GM21515 (cell line): ENCODE data around the gene ATP2A3.
A peak's percentile ranks its signal among the peaks of the same experiment; 100 is the strongest.

Experiments used
- ATAC-seq: cut with Tn5 transposase; IDR thresholded peaks from one replicate; pipeline ENCODE4 v1.9.1; 2021; ENCODE audit not compliant: unreplicated experiment

The ATP2A3 gene

DNA sequence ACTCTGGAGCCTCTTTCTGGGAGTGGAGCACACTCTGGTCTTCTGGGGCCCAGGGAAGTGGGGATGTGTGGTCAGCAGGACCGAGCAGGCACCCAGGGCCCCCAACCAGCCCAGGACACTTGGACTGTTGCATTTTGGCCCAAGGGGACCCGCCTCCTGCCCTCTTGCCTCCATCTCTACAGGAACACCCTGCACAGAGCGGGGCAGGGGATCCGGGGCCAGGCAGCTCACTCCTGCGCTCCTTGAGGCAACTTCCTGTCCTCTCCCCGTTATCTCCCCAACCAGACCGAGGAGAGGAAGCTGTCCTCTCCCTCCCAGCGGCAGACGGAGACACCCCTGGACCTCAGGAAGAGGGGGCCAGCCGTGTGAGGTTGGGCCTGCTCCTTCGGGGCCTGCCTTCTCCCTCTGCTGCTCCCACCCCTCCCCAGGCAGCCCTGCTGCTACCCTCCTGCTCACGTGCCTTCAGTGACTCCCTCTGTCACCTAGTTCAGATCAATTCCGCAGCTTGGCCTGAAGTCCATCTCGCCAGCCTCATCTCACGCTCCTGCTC is 10.0 kb upstream of the ATP2A3 start:
- no peak for ATAC-seq

DNA sequence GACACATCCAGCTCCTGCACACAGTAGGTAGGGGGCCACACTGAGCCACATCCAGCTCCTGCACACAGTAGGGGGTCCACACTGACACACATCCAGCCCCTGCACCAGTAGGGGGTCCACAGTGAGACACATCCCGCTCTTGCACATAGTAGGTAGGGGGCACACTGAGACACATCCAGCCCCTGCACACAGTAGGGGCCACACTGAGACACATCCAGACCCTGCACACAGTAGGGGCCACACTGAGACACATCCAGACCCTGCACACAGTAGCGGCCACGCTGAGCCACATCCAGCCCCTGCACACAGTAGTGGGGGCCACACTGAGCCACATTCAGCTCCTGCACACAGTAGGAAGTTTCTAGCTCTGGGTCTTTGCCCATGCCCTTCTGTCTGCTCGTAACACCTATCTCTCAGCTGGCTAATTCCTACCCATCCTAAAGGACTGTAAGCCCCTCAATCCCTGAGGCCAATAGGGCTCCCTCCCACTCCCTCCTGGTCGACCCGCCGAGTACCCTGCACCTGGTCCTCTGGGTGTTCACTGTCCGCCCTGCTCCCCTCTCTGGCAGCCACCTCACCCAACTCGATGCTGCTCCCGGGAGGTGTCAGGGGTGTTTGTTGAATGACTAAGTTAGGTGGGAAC is 9.4 kb upstream of the ATP2A3 start:
- no peak for ATAC-seq

DNA sequence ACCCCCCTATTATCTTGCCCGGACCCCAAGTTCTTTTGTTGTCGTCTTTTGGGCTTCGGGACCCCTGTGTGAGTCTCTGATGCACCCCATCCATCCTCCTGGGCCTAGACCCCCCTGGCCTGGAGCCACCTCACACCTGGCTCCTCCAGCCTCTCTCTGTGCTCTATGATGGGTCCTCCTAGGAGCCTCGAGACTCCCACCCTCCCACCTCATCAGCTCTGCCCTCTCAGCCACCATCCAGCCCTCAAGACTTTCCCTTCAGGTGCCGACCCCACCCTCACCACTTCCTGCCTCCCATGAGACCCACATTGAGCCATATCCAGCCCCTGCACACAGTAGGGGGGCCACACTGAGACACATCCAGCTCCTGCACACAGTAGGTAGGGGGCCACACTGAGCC is 8.7 kb upstream of the ATP2A3 start:
- no peak for ATAC-seq

DNA sequence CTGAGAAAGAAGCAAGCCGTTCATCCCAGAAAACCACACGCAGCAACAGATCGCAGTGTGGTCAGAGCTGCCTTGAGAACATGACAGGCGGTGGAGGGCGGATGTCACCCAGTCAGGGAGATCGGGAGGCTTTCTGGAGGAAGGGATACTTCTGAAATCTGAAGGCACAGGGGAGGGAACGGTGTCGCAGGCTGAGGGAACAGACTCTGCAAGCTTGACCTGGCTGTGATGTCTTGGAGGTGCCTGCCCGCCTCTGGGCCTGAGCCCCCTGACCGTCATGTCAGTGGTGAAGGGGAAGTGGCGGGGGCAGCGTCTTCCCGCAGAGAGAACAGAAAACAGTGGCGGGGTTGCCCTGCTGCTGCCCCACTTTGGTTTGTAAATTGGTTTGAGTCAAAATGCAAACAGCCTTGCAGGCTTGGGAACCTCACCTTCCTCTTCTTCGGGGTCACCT is 8.1 kb upstream of the ATP2A3 start:
- ATAC-seq = no peak

DNA sequence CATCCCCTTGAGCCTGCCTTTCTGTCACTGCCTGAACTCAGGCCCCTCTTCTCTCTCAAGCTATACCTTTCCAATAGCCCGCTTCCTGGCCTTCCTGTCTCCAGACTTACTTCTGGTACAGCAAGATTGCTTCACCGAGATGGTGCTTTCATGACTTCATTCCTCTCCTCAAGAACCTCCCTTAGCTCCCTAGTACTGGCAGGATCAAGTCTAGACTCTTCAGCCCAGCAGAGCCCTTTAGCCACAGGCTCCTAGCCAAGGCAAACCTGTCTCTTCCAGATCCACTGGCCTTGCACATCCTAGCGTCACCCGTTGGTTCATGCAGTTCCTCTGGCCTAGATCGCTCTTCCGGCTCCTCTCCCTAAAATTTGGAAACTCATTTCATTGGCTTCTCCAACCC is 6.4 kb upstream of the ATP2A3 start:
- no peak for ATAC-seq

DNA sequence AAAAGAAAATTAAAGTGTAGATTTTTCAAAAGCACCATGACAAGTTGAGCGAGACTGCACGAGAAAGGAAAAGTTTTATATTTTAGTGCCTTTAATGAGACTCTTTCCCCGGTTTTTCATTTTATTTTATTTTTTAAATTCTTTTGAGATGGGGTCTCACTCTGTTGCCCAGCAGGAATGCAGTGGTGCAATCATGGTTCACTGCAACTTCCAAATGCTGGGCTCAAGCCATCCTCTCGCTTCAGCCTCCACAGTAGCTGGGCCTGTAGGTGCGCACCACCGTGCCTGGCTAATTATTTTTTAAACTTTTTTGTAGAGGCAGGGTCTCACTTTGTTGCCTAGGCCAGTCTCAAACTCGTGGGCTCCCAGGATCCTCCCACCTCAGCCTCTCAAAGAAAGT is 5.7 kb upstream of the ATP2A3 start:
- ATAC-seq = no peak

DNA sequence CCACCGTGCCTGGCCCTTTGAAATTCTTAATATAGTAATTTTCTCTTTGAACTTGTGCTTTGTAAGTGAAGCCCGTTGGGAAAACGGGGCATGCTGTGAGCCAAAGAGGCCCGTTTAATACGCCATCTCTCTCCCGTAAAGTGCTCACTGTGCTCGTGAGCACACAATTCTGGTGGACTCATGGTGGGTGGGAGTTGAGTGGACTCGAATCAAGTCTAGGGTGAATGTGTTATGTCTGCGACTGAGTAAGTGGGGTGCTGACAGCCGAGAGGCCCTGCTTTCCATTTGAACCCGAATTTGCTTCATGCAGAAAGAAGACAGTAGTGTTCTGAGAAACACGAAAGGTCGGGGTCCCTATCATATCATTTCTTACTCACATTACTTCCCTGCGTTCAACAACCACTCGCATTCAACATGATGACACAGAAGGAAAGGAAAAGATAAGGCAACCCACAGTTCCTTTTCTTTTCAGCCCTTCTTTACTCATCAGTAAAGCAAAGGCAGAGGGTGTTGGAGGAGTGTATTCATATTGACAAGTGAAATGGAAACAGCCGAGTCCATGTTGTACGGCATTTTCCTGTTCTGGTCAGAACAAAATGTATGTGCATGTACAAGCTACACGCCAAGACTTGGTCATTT is 4.8 kb upstream of the ATP2A3 start:
- no peak for ATAC-seq

DNA sequence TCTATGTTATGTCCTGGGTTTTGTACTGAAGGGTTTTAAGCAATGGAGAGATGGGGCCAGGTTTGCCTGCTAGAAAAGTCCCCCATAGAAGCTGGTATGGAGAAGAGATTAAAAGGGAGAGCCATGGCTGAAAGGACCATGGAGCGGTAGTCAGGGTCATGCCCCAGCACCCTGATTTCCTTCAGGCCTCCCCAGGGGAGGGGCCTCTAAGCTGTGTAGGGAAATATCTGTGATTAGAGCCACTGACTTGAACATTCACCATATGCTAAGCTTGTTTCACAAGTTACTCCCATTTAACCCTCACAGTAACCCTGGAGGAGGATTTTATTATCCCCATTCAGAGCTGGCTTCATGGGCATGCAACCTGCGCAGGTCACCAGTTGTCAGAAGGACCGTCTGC is 3.8 kb upstream of the ATP2A3 start:
- no peak for ATAC-seq

DNA sequence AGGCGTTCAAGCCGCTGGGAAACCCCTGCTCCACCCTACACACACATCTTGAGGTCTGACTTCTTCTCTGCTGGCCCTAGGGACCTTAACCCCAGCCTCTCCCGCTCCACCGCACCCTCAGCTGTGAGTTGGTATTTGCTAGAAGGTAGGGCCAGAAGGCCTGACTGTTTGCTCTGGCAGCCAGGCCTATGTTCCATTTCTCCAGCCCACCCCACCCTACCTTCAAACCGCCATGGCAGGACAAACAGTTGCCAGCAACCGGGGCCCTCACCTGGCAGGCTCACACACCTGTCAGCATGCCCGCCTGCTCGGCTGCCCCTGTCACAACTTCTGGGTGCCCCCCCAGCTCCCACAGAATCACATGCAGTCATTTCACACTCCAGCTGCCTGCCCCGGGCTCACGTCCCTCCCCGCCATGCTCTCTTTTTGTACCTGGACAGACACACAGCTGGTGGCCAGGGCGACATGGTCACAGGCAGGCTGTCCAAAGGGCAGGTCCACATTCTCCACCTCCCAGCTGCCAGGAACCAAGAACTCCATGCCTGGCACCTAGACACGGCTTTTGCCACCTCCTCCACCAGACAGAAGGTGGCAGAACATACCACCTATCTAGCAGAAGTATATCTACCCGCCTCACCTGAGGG is 2.6 kb upstream of the ATP2A3 start:
- ATAC-seq = no peak

DNA sequence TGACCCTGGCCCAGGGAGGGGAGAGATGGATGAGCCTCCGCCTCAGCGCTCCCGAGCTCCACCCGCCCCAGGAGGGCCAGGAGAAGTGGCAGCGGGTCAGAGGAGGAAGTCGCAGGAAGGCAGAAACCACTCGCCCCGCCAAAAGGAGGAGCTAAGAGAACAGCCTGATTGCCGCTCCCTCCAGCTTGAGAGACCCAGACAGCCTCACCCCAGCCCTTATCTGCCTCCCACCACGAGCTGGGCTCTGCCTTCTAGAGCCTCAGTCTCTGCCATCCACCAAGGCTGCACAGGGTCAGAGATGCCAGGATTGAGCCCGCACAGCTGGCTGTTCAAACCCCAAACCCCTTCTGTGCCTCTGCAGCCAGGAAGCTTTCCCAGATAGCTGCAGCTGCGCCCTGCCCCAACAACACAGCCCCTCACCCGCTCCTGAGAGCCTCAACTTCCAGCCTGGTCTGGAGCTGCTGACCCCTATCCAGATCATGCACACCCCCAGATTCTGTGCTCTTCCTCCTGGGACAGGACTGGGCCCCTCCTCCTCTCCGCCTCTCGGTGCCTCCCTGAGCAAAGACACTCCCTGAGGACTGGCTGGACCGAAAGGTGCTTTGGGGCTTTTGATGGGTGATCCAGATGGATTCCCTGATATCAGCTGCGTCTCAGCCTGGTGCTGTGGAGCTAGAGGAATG is 1.0 kb upstream of the ATP2A3 start:
- no peak for ATAC-seq

DNA sequence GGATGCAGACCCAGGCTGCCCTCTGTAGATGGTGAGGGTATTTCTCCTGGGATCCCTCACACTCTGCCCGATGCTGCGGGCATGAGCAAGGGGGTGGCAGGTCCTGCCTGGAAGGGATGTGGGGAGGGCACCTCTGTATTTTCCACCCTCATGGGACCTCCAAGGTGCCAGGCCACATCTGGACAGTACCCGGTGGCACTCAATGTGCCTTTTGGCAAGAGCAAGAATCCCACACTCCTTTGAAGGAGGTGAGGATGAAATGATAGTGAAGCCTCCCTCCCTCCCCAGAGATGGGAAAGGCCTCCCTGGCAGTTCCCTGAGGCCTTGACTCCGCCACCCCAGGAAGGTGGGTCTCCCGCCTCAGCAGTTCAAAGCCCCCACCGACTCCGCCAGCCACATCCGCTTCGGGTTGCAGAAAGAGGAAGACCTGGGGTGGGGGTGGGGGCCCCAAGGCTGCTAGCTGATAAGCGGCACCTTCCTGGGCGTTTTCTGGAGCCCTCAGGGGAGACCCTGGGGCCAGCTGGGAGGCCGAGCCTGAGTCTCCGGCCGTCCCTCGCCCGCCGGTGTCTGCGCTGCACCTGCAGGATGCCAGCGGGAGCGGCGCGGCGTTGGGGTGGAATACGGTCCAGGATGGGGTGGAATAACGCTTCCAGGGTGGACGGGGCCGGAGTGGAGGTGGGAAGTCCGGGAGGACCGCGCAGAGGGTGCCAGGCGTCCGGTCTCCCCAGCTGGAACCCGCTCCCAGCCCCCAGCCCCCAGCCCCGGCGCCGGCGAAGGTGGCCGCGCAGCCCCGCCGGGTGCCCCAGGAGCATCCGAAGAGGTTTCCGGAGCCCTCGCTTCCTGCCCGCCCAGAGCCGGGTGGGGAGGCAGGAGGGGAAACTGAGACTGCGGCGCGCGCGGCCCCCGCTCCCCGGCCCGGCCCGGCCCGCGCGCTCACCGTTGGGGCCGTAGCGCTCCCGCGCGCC is 718 bp downstream of the ATP2A3 start:
- ATAC-seq = peak; percentile 12

DNA sequence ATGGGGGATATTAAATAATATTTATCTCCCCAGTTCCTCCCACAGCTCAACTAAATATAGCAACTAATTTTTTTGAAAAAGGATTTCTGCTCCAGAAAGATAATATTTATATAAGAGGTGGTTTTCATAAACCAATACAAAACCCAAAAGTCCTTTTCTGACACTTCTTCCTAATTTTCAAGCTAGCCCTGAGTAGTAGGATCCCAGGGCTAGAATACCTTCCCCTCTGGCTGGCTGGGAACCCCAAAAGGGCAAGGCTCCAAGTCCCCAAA is 1.3 kb downstream of the ATP2A3 start:
- ATAC-seq = no peak

DNA sequence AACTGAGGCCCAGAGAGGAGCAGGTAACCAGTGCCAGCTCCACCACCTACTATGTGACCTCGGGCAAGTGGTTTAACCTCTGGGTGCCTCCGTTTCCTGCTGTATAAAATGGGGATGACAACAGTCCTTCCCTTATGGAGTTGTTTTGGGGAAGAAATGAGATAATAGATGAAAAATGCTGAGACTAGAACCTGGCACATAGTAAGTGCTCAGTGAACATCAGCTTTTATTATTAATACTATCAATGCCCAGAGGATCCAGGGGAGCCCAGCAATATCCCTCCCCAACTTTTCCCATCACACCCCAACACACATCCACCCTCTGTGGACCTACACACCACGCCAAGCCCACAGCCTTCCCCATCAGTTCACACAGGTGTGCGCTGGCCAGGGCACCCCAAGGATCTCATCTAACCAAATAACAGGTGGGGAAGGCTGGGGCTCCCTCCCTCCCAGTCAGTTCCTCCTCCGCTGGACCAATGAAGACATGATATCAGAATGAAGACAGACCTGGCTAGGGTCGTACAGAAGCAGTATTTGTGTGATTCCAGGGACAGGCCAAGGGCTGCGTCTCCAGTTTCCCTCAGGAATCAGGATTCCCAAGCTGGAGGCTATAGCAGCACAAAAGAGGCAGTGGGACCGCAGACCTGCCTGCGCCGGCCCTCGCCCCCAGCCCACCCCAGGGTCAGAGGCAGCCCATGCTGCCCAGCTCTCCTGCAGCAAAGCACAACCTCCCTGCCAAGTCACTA is 1.8 kb downstream of the ATP2A3 start:
- ATAC-seq = no peak

DNA sequence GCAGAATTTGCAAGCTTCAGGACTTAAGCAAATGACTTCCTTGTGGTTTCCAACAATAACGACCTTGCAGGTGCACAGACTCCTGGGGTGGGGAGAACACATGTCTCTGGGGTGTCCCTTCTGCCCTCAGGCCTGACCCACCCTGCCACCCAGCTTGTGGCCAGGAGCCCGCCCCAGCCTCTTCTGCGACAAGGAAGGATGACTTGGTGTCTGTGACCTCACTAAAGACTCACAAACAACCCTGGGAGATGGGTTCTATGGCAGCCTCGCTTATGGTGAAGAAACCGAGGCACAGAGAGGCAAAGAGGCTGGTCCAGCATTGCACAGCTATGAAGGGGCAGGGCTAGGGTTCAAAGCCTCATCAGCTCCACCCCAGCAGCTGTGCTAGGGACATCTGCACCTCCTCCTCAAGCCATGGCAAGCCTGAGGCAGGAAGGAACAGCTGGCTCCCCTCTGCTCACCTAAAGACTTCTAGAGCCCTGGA is 2.6 kb downstream of the ATP2A3 start:
- no peak for ATAC-seq

DNA sequence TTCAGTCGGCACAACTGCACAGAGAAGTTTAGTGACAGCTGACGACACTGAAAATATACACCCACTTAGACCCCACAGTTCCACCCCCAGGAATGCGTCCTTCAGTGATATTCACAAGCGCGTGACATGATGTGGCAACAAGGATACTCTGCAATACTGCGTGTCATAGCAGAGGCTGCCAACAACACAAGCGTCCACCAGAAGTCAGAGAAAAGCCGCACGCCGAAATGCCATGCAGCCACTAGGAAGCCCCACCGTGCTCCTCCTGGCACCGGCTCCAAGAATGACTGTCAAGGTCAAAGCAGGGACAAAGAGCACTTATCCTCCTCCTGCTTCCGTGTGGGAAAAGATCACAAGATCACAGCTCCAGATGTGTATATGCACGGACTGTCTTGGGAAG is 3.5 kb downstream of the ATP2A3 start:
- no peak for ATAC-seq

DNA sequence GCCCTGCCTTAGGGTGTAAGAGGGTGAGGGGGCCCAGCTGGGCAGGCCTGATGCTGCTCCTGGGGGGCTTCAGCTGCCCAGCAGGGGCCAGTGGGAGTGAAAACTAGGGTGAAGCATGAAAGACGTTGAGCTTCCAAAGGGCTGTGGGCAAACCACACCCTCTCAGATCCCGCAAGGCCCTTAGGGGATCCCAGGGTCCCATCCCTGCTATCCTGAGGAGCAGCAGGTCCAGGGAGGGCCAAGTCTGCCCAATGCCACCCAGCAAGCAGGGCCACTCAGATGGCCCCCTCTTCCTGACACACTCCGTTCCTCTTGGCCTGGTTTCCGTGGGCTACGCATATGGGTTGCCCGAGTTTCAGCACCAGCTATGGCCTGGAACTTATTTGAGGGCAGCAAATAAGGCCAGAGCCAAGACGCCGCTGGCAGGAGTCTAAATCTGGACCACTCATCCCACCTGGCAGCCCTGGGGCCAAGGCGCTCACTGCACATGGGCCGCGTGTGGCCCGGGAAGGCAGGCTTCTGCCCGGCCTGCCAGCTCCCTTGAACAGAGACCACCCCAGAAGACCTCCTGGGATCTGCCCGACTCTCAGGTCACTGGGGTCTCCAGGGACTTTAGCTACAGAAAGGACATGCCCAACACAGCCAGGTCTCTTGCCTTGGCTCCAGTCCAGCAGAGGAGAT is 4.2 kb downstream of the ATP2A3 start:
- no peak for ATAC-seq

DNA sequence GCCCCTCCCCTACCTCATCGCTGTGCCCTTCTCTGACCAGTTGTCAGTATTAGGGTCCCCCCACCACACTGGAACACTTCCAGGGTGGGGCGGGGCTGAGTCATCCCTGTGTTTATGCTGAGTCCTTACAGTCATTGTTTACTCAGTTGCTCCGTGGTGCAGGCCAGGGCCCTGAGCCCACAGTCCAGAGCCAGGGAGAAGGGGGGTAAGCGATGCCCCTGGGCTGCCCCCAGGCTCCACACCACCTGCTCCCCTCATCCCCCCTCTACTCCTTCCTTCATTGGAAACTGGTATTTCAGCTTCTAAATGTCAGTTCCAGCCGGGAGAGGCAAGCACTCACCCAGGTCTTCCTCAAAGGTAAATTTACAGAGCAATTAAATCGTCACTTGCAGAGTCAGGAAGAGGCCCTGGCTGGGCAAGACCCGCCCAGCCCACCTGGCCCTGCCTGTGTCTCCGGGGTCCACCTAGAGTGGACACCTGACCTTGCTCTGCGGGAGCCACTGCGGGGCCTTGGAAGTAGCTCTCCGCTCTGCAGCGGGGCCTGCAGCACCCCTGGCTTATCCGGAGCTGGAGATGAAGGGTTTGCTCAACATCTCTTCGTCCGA is 4.8 kb downstream of the ATP2A3 start:
- no peak for ATAC-seq

DNA sequence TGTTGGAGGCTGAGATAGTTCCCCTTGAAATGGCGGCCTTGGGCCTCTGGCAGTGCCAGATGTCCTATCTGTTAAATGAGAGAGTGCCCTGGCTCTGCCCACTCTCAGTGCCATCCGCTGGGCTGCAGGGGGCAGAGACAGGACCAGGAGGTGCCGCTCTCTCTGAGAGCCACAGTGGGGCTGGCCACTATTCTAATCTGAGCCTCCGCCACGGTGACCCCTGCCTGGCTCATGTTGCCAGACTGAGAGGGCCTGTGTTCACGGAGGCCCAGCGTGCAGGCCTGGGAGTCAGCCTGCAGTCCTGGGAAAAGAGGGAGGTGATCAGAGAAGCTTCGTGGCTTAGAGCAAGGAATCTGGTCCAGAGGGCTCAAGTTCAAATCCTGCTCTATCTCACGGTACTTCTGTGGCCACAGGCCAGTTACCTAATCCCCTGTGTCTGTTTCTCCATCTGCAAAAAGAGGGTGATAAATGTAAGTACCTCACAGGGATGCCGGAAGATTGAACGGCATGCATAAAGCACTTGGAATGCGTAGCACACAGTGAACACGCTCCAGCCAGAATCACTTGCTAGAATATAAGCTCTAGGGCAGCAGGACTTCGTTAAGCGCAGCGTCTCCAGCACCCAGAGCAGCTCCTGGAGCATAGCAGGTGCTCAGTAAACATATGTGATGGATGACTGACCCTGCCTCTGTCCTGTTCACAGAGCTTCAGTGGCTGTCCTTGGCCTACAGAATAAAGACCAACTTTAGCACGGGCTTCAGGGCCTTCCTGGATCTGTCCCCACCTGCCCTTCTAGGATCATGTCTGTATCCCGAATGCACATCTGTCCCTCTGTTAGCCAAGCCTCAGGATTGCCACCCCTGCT is 6.3 kb downstream of the ATP2A3 start:
- no peak for ATAC-seq
